ENCODE data around the gene CFAP70. TPM values are rescaled to one million over a fixed set of nuclear protein-coding genes. Genes with fewer than 3 reads are reported as not detected.
"Not testable (repeated sequence)": the region's sequence is repeated elsewhere in the genome, so short reads cannot be mapped to it uniquely, and the experiment has no call there.

CFAP70 gene
- polyA plus RNA-seq, 4 donors: 10.0 to 29.8 (median 16.4) TPM

DNA sequence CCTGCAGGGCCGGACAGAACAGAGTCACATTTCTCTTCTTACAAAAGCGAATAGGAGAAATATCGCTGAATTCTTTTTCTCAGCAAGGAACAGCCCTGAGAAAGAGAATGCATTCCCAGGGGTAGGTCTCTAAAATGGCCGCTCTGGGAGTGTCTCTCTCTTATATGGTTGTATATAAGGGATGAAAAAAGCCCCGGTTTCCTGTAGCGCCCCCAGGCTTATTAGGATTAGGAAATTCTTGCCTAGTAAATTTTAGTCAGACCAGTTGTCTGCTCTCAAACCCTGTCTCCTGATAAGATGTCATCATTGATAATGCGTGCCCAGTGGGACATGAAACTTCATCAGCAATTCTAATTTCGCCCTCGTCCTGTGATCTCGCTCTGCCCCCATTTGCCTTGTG, 100.1 kb downstream of the CFAP70 start:
- DNase-seq (ENCODE audit: low read depth in 4 of 4, low spot score in 2 of 4): not testable (repeated sequence)

DNA sequence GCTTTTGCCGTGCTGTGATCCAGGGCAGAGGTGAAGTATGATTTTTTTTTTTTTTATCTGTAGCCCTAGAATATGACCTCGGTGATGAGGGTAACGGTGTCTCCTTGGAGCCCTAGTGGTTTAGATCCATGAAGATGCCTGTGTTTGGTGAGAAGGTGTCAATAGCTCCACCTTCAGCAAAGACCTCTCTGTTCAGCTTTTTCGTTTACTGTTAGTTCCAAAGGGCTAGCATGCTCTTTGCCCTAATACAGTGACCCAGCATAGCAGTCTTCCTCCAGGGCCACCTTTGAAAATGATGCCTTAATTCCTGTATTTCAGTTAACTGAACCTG, 105.5 kb downstream of the CFAP70 start:
- DNase-seq (ENCODE audit: low read depth in 4 of 4, low spot score in 2 of 4): no peak

DNA sequence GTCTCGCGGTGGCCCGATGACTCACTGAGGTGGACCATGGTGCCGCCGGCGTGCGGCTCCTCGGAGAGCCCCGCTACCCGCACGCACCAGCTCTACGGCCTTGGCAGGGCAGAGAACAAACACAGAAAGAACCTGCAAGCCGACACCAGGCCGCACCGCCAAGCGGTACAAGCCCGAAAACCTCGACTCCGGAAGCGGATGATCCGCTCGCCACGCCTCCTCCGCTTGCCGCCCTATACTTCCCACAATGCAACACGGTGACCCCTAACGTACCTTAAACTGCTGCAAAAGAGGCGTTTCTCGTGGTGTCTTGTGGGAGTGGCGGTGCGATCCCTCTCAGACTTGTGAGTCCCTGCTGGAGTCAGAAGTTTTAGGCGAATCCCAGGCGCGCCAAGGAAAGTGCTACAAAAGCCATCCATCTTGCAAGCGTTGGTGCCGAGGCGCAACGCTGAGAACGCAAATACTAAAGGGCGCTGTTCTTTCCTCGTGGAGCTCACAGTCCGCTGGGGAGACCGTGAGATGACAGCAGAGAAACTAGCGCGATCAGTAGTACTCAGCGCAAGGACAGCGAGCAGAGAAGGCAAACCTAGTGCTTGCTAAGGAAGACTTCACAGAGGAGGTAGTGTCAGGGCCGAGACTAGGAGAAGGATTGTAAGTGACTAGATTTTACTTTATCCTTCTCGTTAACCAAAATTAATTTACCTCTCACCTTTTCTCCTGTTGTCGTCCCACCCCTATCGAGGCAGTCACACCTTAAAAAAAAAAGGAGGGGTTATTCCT, 106.0 kb downstream of the CFAP70 start, which contains the start of gene MRPS16:
Gene MRPS16 (minus strand): TSS at position 200 of the 780 bp plus-strand sequence. CDS start 162 bp downstream, at position 38.
- DNase-seq (ENCODE audit: low read depth in 4 of 4, low spot score in 2 of 4): peak; percentile 86 to 96 (median 88)

DNA sequence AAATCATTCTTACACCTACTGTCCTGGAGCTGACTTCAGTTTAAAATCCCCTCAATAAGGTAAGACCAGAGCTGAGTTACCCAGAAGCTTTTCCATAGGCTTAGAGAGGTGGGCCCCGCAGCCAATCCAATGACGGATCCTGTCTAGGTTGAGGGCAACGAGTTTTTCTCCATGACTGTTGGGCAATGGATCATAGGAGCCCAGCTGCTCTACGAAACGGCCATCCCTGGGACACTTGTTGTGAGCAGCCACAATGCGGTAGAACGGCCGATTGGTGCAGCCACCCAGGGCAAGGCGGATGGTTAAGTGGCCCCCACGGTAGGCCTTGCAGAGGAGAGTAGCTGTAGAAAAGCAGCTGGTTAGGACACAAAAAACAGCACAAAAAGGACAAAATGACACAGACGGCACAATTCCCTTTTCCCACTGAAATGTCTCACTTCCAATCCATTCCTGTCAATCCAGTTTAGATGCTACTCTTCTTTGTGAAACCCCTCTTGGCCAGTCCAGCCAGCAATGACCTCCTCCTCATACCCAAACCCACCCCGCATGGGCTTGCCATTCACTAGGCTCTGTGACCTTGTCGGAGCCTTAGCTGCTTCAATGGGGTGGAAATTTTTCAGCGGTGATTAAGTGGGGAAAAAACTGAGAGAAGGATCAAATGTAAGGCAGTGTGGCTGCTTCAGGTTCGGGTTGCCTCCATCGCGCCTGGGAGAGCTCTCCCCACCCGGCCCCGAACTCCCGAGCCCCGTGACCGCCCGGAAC, 106.8 kb downstream of the CFAP70 start:
- DNase-seq (ENCODE audit: low read depth in 4 of 4, low spot score in 2 of 4): no peak

DNA sequence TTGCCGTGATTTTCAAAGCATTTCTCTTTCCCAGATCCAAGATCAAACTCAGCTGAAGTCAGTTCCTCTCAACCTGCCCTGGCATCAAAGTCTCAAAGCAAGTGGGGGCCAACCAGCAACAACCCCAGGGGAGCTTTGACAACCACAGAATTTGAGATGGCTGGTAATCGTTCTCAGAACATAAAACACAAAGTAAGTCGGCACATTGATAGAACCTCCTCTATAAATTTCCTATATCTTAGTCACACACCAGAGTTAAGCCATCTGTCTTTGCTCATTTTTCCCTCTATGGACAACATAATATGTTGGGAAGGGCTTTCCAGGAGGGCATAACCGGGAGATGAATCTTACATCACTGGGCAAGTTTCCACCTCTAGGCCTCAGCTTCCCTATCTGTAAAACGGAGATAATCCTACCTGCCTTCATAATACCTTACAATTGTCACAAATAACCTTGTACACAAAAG, 110.4 kb downstream of the CFAP70 start:
- no peak for DNase-seq (ENCODE audit: low read depth in 4 of 4, low spot score in 2 of 4)

DNA sequence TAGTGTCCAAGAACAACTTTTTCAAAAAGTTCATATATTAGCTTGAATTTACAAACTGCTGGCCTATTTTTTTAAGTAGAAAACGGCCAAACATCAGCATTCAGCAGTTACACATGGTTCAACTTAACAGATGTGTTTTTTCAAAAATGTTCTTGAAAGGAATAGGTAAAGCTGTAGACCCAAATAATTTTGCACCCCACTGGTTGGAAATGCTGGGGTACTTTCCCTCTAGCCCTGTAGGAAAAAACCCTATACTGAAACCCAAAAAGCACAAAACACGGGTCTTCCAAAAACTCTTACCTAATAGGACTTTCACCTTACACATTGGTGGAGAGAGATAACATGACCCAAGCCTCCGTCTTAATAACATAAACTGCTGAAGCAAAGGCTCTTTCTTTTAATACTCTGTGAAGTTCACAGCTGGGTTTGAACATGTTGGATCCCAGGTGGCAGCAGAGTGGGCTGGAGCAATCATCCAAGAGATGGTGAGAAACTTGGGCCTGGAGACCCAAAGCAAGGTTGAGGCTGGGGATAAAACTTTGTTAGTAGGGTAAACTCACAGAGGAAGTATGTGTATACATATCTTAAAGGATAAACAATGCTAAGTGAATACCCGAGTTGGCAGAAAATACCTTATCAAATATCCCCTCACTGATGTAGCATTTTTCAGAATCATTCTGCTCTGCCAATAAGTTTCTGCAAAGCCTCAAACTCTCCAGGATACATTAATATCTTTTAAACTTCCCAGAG, 111.0 kb downstream of the CFAP70 start:
- no peak for DNase-seq (ENCODE audit: low read depth in 4 of 4, low spot score in 2 of 4)

DNA sequence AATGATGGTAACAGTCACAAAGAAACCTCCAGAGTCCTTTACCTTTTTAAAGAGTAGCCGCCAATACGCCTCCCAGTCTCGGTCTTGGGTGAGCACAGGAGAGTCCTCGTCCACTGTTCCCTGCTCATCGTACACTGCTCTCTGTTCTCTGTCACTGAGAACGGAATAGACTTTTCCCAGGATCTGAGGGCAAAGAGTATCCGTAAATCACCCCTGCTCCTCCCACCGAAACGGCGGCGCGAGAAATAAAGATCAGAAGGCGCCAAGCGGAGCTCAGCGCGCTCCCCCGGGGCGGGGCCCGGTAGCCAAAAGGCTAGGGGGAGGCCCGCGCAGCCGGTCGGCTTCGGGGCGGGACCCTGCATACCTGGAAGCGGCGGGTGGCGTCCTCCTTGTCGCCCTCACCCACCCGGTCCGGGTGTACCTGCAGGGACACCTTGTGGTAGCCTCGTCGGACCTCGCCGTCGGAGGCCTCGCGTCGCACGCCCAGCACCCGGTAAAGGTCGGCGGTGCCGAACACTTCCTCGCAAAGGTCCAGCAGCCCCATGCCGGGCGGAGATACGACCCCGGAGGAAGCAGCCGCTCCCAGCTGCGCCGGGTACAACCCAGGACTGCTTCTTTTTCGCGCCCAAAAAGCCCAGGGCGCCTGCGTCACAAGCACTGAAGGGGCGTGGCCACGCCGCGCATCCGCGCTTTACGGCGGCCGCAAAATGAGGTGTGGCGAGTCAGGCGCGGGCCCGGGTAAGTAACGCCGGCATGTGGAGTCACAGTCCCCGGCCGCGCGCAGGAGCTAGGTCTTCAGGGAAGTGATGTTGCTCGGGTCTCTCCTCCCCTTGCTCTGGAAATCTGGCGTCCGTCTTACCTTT, 111.8 kb downstream of the CFAP70 start, which contains the start of gene DNAJC9:
Gene DNAJC9 (minus strand): TSS at position 610 of the 863 bp plus-strand sequence. CDS start 66 bp downstream, at position 544.
- peak; percentile 83 to 94 (median 91) for DNase-seq (ENCODE audit: low read depth in 4 of 4, low spot score in 2 of 4)

- no peak for DNase-seq (ENCODE audit: low read depth in 4 of 4, low spot score in 2 of 4)
Measured at GRCh38 chr10:73246322-73246645, 112.4 kb downstream of the CFAP70 start.

- no peak for DNase-seq (ENCODE audit: low read depth in 4 of 4, low spot score in 2 of 4)
Measured at GRCh38 chr10:73244866-73245477, 113.7 kb downstream of the CFAP70 start.

GRCh38 chr10:73239908-73240307, 118.8 kb downstream of the CFAP70 start:
- DNase-seq (ENCODE audit: low read depth in 4 of 4, low spot score in 2 of 4): no peak

DNA sequence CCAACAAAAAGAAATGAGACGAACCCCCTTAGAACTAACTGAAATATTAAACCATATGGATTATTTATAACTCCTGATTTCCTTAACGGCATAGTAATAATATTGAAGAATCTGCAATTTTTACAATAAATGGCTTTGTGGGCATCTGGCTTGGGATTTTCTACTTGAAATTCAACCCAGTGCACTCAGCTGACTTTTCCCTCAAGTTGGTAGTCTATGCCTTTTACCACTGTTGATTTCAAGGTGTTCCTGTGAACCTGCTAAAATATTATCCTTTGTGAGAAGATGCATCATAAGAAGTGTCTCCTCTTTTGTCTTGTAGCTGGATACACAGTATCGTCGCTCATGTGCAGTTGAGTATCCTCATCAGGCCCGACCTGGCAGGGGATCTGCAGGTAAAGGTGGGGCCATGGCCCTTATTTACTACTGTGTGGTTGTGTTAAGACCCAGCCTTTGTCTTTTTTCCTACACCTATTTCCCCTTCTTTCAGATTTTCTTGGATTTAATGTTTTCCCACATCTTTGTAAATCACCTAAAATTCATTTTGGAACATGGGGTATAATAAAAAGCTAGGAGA, 119.6 kb downstream of the CFAP70 start:
- no peak for DNase-seq (ENCODE audit: low read depth in 4 of 4, low spot score in 2 of 4)

DNA sequence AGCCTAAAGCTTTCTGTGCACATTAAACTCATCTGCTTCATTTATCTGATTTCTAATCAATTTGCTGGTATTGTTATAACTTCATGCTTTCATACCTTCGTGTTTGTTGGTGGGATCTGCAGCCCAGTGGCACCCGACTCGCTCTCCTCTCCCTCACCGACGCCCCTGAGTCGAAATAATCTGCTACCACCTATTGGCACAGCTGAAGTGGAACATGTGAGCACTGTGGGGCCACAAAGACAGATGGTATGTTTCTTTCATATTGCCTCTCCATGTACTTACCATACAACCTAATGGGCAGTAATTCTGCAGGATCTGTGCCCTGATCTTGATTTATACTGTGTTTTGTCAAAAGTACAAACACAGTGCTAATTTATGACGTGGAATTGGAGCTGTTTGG, 124.0 kb downstream of the CFAP70 start:
- no peak for DNase-seq (ENCODE audit: low read depth in 4 of 4, low spot score in 2 of 4)

GRCh38 chr10:73233883-73234282, 124.8 kb downstream of the CFAP70 start:
- no peak for DNase-seq (ENCODE audit: low read depth in 4 of 4, low spot score in 2 of 4)

GRCh38 chr10:73232887-73233286, 125.8 kb downstream of the CFAP70 start:
- DNase-seq (ENCODE audit: low read depth in 4 of 4, low spot score in 2 of 4): no peak

GRCh38 chr10:73229567-73229966, 129.1 kb downstream of the CFAP70 start:
- no peak for DNase-seq (ENCODE audit: low read depth in 4 of 4, low spot score in 2 of 4)

- no peak for DNase-seq (ENCODE audit: low read depth in 4 of 4, low spot score in 2 of 4)
Measured at GRCh38 chr10:73228247-73228646, 130.4 kb downstream of the CFAP70 start.

- no peak for DNase-seq (ENCODE audit: low read depth in 4 of 4, low spot score in 2 of 4)
Measured at GRCh38 chr10:73226663-73227062, 132.0 kb downstream of the CFAP70 start.

DNA sequence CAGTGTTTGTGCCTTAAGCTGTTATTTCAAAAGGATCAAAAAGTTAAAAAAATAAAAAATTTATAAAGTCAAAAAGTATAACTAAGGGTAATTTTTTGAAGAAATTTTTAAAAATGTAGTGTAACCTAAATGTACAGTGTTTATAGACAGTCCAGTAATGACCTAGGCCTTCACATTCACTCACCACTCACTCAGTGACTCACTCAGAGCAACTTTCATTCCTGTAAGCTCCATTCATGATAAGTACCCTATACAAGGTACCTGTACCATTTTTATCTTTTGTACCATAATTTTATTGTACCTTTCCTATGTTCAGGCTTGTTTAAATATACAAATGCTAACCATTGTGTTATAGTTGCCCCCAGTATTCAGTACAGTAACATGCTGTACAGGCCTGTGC, 133.1 kb downstream of the CFAP70 start:
- DNase-seq (ENCODE audit: low read depth in 4 of 4, low spot score in 2 of 4): no peak

GRCh38 chr10:73220989-73221388, 137.7 kb downstream of the CFAP70 start:
- no peak for DNase-seq (ENCODE audit: low read depth in 4 of 4, low spot score in 2 of 4)

Data from left renal cortex interstitium (tissue), 4 donors.